AG04449 (cell line): Measurements from ENCODE around the gene LDLRAD4.

Source experiments
- CTCF ChIA-PET: fragments of 350-600 bp; formaldehyde crosslinking; extraction: SDS; loops from one replicate; lab custom pipeline; 2021; ENCODE audit warnings: antibody characterized with exemption; lab: Yijun Ruan, JAX
- POLR2A ChIA-PET: fragments of 400-600, 350-600 bp; formaldehyde crosslinking; extraction: SDS; loops from one replicate; lab custom pipeline; 2020; ENCODE audit warnings: antibody characterized with exemption, inconsistent platforms; lab: Yijun Ruan, JAX
- DNase-seq: peaks from one replicate; pipeline ENCODE4 v3.0.0-alpha.2; 2010; ENCODE audit warnings: low read depth, low spot score
- H3K4me3 ChIP-seq: 2 replicates; pipeline ENCODE4 v1.5.1; 2011; ENCODE audit warnings: low read depth, mild to moderate bottlenecking, control low read depth, low read length
- TF ChIP-seq, protein P1 (sequence below): IDR thresholded peaks from one replicate; pipeline ENCODE4 v1.5.1; 2011; ENCODE audit warnings: mild to moderate bottlenecking, moderate library complexity, low read length, control low read depth, inconsistent platforms; ENCODE audit not compliant: insufficient read depth; ENCODE audit errors: missing control alignments

LDLRAD4 gene

DNA sequence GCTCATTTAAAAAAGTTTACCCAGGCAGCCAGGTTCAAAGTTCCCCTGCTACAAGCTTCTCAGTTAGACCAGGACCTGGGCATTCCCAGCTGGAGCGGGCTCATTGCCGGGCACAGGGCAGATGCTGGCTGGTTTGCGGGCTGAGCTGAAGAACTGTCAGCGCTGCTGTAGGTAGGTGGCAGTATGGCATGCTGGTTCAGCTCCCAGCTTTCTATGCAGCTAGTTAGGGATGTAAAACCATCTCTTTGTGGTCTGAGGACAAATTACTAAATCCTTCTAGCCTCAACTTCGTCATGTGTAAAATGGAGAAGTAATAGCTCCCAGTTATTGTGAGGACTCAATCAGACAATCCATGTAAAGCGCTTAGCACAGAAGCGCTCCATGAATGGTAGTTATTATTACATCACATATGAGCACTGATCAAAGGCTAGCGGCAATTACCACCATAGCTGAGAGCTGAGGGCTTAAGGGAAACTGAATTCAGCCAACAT is 2.4 kb upstream of the LDLRAD4 start:
- POLR2A ChIA-PET = no interaction called here
- H3K4me3 ChIP-seq = no peak overlapping the region
- CTCF ChIA-PET = interaction anchor here (0.8 to 4.4 kb wide), 27 partner anchors 8 to 510 kb away, joined by 3 to 95 read pairs (median 4); partner anchors contain the start of genes FAM210A and RNMT
- DNase-seq = peak; percentile 19
- TF ChIP-seq, protein P1, sequence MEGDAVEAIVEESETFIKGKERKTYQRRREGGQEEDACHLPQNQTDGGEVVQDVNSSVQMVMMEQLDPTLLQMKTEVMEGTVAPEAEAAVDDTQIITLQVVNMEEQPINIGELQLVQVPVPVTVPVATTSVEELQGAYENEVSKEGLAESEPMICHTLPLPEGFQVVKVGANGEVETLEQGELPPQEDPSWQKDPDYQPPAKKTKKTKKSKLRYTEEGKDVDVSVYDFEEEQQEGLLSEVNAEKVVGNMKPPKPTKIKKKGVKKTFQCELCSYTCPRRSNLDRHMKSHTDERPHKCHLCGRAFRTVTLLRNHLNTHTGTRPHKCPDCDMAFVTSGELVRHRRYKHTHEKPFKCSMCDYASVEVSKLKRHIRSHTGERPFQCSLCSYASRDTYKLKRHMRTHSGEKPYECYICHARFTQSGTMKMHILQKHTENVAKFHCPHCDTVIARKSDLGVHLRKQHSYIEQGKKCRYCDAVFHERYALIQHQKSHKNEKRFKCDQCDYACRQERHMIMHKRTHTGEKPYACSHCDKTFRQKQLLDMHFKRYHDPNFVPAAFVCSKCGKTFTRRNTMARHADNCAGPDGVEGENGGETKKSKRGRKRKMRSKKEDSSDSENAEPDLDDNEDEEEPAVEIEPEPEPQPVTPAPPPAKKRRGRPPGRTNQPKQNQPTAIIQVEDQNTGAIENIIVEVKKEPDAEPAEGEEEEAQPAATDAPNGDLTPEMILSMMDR = peak; percentile 80

DNA sequence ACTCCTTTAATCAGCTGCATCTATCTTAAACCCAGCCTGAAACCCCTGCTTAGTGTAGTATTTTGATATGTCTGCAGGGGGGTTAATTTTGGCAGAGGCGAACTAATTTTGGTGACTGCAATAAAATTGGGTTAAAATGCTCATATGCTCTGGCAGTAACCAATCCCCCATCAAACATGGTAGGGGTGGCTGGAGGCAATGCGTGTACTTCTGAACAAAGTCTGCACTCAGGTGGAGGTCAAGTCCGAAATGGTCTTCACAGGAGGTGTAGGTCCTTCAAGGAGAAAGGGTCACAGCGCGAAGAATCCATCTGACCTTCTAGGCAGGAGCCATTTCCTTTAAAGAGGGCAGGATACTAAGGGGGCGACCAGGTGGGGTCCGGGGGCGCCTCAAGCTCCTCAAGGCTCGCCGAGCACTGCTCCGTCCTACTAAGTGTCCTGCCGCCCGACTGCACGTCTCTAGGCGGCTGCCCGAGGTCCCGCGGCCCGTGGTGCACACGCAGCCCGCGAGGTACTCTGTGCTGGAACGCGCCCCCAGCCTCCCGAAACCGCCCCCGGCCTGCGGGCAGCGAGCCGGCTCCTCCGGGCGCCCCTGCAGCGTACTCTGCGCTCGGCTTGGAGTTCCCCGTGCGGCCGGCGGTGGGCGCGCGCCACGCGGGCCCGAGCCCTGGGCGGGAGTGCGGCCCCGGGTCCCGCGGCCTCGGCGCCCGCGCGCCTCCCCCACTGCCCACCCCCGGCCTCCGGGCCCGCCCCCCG is 1.7 kb upstream of the LDLRAD4 start:
- CTCF ChIA-PET = interaction anchor here (0.8 to 4.4 kb wide), 25 partner anchors 8 to 509 kb away, joined by 3 to 95 read pairs (median 4); partner anchors contain the start of genes FAM210A and RNMT
- H3K4me3 ChIP-seq = no peak overlapping the region; the same call in none of the 2 replicates
- DNase-seq = no peak
- POLR2A ChIA-PET = no interaction called here
- TF ChIP-seq, protein P1 = peak; percentile 14

DNA sequence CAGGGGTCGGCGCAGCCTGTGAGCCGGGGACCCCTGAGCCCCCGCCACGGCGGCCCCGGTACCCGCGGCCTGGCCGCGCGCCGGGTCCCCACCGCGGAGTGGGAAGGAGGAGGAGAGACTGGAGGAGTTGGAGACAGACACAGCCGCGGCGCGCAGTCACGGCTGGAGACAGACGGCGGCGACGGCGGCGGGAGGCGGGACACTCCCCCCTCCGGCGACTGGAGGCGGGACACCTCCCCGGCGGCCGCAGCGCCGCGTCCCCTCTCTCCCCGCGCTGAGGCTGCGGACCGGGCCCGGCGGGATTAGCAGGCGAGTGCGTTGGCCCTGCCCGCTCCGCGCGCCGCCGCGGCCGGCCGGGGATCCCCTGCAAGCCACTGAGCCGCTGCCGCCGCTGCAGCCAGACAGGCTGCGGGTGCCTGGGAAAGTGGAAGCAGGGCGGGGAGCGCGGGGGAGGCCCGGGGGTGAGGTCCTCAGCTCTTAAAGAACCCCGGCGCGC is 1.0 kb upstream of the LDLRAD4 start:
- H3K4me3 ChIP-seq = peak overlapping the region; percentile 44
- TF ChIP-seq, protein P1 = no peak
- CTCF ChIA-PET = interaction anchor here (4.4 kb wide), 1 partner anchor 314 kb away, joined by 95 read pairs; no protein-coding TSS in a partner anchor
- POLR2A ChIA-PET = no interaction called here
- no peak for DNase-seq

DNA sequence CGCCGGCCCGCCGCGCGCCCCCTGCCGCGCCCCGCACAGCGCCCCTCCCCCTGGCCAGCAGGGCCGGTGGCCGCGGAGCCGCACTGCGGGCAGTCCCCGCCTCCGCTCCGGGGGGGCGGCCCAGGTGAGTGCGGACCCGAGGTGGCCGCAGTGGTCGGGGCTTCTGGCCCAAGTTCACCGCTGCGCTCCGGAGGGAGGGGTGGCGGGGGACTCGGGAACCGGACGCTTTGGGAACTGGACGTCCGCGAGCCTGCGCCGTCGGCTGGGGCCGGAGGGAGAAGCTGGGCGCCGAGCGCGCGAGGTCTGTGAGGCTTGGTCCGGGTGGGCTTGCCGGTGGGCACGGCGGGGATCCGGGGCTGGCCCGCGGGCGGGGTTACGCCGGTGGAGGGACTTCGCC is 591 bp upstream of the LDLRAD4 start:
- H3K4me3 ChIP-seq = peak overlapping the region; percentile 26
- ChIA-PET CTCF (interaction anchor here (1.0 kb wide), 1 partner anchor 308 kb away, joined by 3 read pairs; no protein-coding TSS in a partner anchor), POLR2A (no interaction called here)
- DNase-seq = no peak
- TF ChIP-seq, protein P1 = no peak

DNA sequence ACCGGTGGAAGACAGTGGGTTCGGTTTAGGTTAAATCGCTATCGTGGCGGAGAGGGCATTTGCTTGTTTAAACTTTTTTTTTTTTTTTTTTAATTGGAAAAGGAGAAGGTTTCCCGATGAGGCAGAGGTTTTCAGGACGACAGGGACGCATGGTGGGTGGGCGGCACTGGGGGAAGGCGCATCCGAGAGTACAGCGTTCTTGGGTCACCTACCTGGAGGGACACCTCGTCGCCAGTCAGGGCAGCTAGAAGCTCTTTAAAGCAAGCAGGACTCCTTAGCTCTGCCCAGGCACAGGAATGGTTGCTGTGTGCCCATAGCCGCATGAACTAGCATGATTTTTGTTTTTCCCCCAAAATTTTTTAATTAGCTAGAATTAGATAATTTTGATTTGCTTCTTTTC is 437 bp downstream of the LDLRAD4 start:
- TF ChIP-seq, protein P1 = no peak
- H3K4me3 ChIP-seq = no peak overlapping the region
- DNase-seq = no peak
- CTCF ChIA-PET = interaction anchor here (1.1 to 1.7 kb wide), 3 partner anchors 10 to 332 kb away, joined by 3 to 8 read pairs (median 3); no protein-coding TSS in a partner anchor
- POLR2A ChIA-PET = no interaction called here
